ENCODE results near the gene PRG3.
A peak's percentile ranks its signal among the peaks of the same experiment; 100 is the strongest.

DNA sequence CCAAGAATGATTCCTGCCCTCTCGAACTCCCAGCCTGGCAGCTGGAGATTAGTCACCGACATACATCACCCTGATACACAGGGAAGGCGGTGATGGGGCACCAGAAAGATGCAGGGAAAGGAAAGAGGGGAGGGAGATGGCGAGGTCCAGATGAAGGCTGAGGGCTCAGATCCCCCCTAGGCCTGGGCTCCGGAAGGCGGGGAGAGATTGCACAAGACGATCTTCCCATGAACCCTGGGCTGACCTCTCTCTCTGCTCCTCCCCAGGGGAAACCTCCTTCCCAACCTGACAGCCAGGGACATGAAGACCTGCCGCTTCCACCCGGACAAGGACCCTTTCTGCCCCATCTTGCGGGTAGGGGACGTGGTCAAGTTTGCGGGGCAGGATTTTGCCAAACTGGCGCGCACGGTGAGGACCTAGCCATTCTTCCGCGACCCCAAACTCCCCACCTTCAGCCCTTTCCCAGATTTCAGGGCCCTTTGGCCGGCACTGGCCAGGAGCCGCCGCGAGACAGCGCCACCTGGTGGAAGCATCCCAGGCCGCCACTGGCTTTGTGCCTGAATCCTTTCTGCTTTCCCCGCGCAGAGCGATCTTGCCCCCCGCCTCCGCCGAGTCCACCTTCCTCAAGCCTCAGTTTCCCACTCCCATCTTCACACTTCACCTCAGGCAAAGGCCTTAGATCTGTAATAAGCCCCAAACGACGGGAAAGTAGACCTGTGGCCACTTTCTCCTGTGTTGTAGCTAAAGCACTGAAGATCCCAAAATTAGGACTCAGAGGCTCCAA, 31.3 kb downstream of the PRG3 start:
- TF ChIP-seq, protein P1, sequence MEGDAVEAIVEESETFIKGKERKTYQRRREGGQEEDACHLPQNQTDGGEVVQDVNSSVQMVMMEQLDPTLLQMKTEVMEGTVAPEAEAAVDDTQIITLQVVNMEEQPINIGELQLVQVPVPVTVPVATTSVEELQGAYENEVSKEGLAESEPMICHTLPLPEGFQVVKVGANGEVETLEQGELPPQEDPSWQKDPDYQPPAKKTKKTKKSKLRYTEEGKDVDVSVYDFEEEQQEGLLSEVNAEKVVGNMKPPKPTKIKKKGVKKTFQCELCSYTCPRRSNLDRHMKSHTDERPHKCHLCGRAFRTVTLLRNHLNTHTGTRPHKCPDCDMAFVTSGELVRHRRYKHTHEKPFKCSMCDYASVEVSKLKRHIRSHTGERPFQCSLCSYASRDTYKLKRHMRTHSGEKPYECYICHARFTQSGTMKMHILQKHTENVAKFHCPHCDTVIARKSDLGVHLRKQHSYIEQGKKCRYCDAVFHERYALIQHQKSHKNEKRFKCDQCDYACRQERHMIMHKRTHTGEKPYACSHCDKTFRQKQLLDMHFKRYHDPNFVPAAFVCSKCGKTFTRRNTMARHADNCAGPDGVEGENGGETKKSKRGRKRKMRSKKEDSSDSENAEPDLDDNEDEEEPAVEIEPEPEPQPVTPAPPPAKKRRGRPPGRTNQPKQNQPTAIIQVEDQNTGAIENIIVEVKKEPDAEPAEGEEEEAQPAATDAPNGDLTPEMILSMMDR (IDR thresholded peaks at IDR 0.05): peak; percentile 78 to 93 (median 84)
- no peak for TF ChIP-seq POLR2A (IDR thresholded peaks at IDR 0.05)
